HG03196 (cell line): ENCODE data around the gene PRKCQ.
"Not testable (repeated sequence)": the region's sequence is repeated elsewhere in the genome, so short reads cannot be mapped to it uniquely, and the experiment has no call there.

Experiments
- ATAC-seq: cut with Tn5 transposase; IDR thresholded peaks from one replicate; pipeline ENCODE4 v1.9.1; 2021; ENCODE audit not compliant: unreplicated experiment

PRKCQ gene

DNA sequence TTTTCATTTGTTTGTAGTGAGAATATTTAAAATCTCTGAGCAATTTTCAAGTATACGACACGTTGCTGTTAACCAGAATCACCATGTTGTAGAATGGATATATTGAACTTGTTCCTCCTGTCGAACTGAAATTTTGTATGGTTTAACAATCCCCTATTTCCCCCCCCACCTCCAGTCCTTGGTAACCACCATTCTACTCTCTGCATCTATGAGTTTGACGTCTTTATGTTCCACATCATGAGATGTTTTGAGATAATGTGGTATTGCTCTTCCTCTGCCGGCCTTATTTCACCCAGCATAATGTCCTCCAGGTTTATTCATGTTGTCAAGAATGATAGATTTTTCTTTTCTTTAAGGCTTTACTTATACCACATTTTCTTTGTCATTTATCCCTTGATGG lies 17.4 kb upstream of the PRKCQ start:
- no peak for ATAC-seq

DNA sequence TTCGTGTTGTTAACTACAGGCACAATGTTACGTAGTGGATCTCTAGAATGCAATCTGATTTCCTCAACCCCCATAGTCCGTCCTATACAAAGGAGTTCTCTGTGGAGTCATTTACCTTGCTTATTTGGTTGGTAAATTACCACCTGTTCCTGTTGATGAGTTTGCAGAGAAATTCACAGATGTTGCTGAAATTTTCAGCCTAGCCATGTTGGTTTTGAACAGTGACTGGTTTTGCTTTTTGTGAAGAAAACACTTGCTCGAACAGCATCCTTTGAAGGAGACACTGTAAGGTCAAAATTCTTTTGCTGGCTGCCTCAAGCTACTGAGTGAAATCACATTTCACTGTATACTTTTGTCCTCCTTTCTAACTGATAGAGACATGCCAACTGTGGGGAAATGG lies 15.4 kb upstream of the PRKCQ start:
- no peak for ATAC-seq

DNA sequence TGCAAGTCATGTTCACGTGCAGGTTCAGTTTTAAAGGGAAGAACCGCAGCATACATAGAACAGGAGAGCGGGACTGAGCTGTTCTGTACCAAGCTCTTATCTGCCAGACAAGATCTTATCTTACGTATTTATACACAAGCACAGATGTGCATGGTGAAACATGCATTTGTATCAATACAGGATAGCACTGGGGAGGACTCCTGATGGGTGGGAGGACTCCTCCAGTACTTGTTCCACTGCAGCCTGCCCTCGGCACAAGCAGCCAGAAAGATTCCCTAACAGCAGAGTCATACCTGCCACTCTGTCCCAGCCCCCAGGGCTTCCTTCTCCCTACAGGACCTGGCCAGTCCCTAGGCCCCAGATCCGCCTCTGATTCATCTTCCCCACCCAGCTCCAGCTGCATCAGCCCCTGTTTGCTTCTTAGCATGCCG lies 13.2 kb upstream of the PRKCQ start:
- ATAC-seq = no peak

DNA sequence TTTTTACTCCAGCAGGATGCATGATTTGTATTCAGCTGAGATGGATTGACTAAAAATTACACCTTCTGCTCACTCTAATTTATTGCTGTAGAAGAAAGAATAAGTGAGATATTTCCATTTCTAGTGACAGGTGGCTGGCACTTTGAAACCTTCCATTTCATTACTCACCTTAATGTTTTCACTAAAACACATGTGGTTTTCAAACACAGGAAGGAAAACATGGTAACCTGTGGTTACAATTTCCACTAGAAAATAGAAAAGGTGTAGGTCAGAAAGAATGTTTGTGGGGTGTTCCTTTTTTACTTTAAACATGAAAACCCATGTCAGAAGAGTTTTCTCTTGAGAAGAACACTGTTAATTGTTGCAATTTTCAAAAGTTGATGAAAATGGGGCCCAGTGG lies 12.0 kb upstream of the PRKCQ start:
- no peak for ATAC-seq

DNA sequence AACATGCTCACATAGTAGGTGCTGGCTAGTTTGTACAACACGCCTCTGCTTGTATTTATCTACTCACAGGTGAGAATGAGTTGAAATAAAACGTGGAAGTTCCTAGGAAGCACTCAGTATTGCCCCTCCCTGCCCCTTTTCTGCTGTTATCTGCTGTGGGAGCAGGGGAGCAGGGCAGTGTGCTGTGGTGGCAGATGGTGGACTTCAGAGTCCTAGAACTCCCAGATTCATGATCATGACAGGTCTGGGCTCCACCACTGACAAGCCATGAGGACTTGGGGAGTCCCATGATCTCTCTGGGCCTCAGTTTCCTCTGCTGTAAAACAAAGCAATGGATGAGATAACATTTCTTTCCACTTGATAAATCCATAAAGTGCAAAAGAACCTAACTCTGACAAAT lies 11.6 kb upstream of the PRKCQ start:
- no peak for ATAC-seq

DNA sequence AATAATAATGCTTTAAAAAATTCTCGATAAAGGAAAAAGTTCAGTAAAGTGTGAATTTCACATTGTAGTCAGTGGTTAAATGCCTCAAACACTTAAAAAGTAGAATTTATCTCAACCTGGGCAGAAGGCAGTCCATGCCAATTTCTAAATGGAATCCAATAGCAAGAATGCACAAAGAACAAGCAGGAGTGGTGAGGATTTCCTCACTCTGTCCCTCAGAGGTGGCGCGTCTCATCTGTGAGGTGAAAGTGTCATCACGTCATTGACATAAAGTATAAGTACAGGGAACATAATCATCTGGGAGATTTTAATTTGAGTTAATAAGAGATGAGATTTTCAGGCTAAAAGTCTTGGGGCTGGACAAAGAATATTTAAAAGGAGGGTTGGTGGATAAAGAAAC lies 10.0 kb upstream of the PRKCQ start:
- no peak for ATAC-seq

DNA sequence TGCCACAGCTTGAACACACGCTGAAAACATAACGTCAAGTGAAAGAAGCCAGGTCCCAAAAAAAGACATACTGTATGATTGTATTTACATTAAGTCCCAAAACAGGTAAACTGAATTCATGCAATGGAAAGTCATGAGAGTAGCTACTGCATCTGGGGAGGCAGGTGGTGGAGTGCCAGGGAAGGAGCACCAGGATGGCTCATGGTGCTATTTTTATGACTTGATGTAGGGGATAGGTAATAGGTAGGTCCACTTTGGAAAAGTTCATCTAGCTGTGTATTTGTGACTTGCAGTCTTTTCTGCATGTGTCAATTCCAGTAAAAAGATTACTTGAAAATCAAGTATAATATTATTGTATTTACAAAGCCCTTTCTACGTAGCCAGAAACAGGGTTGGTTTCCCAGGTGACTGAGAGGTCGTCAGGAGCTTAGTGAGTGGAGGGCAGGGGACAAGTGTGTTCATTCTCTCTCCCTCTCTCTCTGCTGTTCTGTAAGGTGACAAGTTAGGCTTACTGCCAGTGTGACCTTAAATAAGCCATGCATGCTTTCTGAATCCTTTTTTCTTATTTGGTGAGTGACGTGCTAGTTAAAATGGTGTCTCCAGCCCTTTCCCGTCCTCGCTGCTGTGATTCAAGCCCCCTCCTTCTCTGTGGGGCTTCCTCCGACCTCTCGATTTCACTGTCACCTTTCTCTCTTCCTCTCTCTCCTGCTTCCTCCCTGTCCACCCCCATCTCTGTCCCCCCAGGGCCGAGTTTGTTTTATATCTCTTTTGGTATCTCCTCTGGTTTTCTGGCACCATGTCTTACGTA lies 9.4 kb upstream of the PRKCQ start:
- no peak for ATAC-seq

DNA sequence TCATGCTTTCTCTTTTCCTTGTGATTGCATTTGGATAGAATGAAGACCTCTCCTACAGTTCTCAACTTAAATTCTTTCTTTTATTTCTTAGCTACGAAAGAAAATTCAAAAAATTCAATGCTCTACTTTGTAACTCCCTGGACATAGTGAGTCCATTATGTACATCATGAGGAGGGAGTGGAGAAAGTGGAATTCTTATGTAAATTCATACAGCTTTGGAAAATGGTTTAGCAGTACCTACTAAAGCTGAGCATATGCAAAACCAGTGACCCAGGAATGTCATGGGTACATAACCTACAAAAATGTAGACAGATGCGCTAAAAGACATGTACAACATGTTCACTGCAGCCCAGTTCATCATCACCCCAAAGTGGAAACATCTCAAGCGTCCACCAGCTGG lies 8.8 kb upstream of the PRKCQ start:
- no peak for ATAC-seq

DNA sequence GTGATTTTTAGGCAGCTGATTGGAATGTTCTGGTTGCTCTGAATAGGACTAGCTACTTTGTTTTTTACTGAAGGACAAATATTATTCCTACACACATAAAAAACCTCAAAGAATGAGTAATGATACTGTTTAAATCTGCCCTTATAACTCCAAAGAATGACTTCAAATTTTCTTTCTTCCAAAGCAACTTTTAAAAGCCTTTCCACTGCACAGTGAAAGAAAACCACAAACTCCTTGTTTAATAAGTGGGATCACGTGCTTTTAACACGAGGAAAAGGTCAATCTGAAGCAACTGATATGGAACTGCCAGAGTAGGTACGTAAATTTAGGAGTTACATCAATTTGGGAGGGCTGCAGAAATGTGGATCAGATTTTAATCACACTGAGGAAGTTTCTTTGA lies 8.0 kb upstream of the PRKCQ start:
- no peak for ATAC-seq

DNA sequence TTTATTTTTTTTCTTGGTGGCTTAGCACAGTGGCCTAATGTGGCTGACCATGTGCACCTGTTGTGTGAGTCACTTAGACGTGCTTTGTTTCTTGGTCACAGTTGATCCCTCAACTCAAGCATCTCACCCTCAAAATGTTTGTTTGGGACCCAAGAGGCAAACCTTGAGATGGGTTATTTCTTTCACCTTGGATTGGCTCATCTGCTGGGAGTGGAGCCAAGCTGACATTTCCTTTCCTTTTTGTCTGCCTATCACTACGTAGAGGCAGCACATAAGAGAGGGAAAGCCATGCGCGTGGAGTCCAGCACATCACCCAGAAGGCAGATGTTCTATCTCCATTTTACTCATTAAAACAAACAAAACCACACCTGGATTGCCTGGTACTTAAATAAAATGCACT lies 6.4 kb upstream of the PRKCQ start:
- ATAC-seq = no peak

DNA sequence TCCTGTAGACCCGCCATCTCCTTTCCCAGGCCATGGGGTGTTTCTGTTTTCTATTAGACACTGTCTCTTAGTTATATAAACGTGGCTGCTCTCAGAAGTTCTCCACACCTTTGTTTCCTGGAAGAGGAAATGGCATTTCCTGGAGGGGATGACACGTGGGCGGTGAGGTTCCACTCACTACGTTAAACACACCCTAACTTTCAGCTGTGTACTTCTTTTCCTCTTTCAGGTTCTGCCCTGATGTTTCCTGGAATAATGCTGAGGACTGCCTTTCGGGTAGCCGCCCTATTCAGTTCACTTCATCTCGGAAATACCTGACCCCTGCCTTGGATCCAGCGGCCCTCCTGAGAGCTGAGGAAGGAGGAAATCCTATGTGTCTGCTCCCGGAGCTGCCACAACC lies 3.4 kb upstream of the PRKCQ start:
- no peak for ATAC-seq

DNA sequence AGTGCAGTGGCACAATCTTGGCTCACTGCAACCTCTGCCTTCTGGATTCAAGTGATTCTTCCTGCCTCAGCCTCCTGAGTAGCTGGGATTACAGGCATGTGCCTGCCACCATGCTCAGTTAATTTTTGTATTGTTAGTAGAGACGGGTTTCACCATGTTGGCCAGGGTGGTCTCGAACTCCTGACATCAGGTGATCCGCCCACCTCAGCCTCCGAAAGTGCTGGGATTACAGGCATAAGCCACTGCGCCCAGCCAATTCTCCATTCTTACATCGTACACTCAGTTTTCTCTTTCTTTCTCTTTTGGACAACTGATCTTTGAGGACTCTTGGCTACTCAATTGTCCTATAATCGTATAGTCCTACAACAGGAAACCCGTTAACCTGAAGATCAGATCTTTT lies 2.8 kb upstream of the PRKCQ start:
- ATAC-seq = not testable (repeated sequence)

DNA sequence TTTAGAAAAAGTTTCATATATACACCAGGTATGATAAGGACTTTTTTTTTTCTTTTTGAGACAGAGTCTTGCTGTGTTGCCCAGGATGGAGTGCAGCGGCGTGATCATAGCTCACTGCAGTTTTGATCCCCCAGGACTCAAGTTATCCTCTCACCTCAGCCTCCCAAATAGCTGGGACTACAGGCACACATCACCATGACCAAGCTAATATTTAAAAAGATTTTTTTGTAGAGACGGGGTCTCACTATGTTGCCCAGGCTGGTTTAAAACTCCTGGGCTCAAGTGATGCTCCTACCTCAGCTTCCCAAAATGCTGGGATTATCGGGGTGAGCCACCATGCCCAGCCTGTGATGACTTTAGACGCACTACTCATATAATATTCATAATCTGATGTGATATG lies 2.2 kb upstream of the PRKCQ start:
- no peak for ATAC-seq

DNA sequence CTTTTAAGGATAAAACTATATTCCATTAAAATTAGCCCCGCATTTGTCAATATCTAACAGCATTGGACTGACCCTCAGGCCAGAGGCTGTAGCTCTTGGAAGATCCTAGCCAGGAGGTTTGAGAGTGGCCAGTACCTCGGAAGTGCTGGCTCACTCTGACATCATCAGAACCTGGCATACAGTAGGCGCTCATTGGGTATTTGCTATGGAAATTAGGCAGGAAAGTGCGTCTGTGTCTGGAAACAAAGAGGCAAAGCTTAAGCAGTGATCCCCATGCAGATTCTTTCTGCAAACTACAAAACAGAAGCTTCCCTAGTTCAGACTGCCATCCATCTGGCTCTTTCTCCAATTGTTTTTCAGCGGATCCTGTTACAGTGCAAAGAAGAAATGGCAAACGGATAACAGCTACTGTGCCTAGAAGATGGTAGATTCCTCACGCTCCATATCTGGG lies 1.7 kb upstream of the PRKCQ start:
- ATAC-seq = no peak

DNA sequence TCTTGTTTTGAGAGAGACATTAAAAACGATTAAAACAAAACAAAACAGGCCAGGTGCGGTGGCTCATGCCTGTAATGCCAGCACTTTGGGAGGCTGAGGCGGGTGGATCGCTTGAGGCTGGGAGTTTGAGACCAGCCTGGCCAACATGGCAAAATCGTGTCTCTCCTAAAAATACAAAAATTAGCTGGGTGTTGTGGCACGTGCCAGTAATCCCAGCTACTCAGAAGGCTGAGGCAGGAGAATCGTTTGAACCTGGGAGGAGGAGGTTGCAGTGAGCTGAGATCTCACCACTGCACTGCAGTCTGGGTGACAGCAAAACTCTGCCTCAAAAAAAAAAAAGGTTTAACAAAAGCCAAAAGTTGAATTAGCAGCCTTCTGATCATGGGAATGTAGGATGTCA lies 1.1 kb upstream of the PRKCQ start:
- ATAC-seq = not testable (repeated sequence)

DNA sequence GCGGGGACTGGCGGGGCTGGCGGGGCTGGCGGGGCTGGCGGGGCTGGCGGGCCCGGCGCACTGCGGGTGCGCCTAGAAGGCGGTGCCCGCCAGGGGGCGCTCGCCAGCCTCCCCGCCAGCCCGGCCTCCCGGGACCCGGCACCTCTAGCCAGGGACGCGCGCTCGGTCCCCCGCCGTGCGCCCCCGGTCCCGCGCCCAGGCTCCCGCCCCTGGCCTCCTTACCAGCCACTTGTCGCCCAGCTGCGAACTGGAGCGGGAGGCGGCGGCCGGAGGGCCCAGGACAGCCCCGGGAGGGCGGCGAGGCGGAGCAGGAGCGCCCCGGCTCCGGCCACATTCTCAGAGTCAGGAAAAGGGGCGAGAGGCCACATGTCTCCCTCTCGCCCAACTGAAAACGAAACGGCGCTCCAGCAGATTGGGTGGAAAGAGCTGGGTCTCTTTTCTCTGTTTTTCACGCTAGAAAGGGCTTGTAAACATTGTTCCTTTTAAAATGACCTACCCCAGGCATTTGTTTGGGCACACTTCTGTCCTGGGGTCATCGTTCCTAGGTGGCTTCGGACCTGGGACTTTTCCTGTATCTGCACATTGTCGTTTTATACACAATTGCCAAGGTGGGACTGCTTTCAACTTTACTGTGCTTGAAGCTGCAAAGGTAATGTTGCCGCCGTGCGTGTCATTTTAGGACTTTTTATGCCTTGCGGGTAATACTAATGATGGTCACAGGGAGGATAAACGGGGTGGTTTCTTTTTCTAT lies 378 bp upstream of the PRKCQ start:
- ATAC-seq = no peak

DNA sequence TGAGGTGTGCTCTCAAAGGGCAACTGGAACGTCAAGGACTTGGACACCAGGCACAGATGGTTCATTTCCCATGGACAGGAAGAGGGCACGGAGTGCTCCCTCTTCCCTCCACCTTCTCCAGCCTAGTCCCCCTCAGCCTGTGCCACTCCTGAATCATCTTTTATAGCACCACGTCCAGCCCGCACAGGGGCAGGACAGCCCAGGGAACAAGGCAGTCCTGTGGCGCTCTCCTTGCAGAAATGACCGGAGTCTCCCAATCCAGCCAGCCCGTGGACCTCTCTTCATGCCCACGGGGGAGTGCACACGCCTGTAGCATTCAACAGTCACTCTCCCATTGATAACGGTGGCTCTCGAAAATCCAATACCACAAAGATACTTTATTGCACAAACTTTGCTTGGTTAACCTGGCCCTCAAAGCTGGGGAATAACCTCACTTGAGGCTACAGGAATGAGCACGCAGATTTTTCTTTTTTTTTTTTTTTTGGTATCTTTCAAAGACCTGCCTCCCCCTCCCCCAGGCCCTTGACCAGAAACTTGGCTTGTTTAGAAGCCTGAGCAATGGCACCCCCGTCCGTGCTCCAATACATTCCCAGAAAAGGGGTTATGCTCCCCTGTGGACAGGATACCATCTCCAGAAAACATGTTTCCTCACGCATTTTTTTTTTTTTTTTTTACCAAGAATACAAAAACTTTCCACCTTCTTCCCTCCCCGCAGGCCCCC lies 733 bp downstream of the PRKCQ start:
- ATAC-seq = no peak

DNA sequence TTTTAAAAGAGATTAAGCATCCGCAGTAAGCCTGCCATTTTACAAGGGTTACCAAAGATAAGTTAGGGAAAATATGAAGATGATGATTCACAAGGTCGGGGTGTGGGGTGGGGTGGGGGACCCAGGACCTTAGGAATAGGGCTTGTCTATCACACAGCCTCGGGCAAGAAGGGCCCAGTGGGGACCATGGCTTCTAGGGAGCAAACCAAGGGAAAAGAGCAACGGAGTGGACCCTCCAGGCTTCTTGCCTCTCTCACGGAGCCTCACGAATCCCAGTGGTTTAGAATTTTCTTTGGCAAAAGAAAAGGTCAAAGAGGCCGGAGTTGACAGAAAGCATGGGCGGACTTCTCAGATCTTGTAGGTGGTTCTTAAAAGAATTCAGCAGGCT lies 1.3 kb downstream of the PRKCQ start:
- no peak for ATAC-seq

DNA sequence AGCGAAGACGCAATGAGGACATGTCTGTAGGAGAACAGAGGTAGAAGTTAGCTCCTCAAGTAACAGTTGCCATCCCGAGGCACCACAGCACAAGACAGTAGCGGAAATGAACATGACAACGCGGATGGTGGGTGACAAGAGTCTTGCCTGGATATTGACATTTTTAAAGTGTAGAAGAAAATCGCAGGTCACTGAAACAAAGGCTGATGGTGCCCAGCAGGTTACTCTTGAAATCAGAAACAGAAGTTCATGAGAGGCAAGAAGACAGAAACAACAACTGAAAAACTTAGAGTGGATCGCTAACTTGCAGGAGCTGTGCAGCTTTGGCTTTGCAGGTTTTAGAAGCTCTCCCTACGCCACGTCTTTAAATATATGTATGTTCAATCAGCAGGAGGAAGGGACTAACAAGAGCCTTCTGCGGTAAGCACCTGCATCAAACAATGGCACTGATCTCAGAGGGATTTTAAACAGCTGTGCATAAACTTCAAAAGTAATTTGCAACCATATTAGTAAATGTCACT lies 1.8 kb downstream of the PRKCQ start:
- no peak for ATAC-seq

DNA sequence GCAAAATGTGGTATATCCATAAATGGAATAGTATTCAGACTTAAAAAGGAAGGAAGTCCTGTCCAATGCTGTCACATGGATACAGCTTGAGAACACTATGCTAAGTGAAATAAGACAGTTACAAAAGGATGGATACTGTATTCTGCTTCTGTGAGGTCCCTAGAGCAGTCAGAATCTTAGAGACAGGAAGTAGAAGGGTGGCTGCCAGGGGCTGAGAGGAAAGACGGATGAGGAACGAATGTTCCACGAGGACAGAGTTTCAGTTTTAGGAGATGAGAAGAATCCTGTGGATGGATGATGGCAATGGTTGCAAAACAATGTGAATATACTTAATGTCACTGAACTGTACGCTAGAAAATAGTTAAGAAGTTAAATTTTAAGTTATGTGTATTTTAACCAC lies 3.8 kb downstream of the PRKCQ start:
- no peak for ATAC-seq

DNA sequence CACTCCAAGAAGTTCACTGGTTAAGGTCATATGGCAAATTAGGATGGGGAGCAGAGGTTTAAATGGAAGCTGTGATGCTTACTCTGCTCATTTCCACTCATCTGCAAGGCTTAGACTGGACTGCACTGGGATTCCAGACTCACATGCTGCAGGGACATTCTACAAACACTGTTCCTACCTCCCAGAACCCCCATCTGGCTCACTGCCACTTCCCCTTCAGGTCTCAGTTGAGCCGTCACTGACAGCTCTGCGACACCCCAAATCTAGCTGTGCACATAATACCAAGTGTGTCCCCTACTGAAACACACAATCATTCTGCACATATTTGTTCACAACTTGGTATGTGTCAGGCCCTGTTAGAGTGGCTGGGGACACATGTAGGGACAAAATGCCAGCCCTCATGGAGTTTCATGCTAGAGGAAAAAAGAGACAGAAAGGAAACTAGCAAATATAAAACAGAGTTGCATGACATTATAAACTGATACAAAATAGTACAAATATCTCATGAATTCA lies 5.4 kb downstream of the PRKCQ start:
- ATAC-seq = no peak
